H9 (cell line): ENCODE data around the gene CYP1B1. TPM values are rescaled to one million over a fixed set of nuclear protein-coding genes. Genes with fewer than 3 reads are reported as not detected.
"Not testable (repeated sequence)": the region's sequence is repeated elsewhere in the genome, so short reads cannot be mapped to it uniquely, and the experiment has no call there.

Experiments used
- DNase-seq: peaks from one replicate; pipeline ENCODE4 v3.0.0-alpha.2; 2017
- H2AFZ ChIP-seq: one replicate; pipeline ENCODE4 v1.6.1; 2013; ENCODE audit warnings: mild to moderate bottlenecking, low read length, control low read depth, moderate library complexity
- H2AK5ac ChIP-seq: 2 replicates; pipeline ENCODE4 v1.6.1; 2013; ENCODE audit warnings: low read length, control low read depth, mixed read lengths; ENCODE audit not compliant: insufficient read length
- H2BK120ac ChIP-seq: one replicate; pipeline ENCODE4 v1.6.1; 2013; ENCODE audit warnings: low read depth, mild to moderate bottlenecking, low read length, control low read depth, inconsistent platforms; ENCODE audit not compliant: poor library complexity, severe bottlenecking
- H2BK12ac ChIP-seq: 2 replicates; pipeline ENCODE4 v1.6.1; 2013; ENCODE audit warnings: low read length, control low read depth, mixed read lengths, low read depth; ENCODE audit not compliant: insufficient read length
- H2BK15ac ChIP-seq: 2 replicates; pipeline ENCODE4 v1.6.1; 2013; ENCODE audit warnings: low read depth, low read length, control low read depth
- H2BK20ac ChIP-seq: one replicate; pipeline ENCODE4 v1.6.1; 2013; ENCODE audit warnings: low read depth, mild to moderate bottlenecking, low read length, control low read depth, inconsistent platforms; ENCODE audit not compliant: poor library complexity, severe bottlenecking
- H2BK5ac ChIP-seq: 2 replicates; pipeline ENCODE4 v1.6.1; 2013; ENCODE audit warnings: low read length, control low read depth, mixed read lengths; ENCODE audit not compliant: insufficient read length
- H3K14ac ChIP-seq: 2 replicates; pipeline ENCODE4 v1.6.1; 2013; ENCODE audit warnings: low read length, control low read depth; ENCODE audit not compliant: insufficient read depth
- H3K18ac ChIP-seq: 2 replicates; pipeline ENCODE4 v1.6.1; 2013; ENCODE audit warnings: low read depth, mild to moderate bottlenecking, mixed read lengths, low read length, control low read depth; ENCODE audit not compliant: insufficient read length
- H3K23ac ChIP-seq: 2 replicates; pipeline ENCODE4 v1.6.1; 2013; ENCODE audit warnings: low read length, control low read depth, mixed read lengths, low read depth; ENCODE audit not compliant: insufficient read length
- H3K23me2 ChIP-seq: 2 replicates; pipeline ENCODE4 v1.6.1; 2013; ENCODE audit warnings: low read depth, mild to moderate bottlenecking, mixed read lengths, low read length, control low read depth; ENCODE audit not compliant: insufficient read length, poor library complexity, severe bottlenecking
- H3K27ac ChIP-seq: 2 replicates; pipeline ENCODE4 v1.5.1; 2013; ENCODE audit warnings: low read length, control low read depth, mixed read lengths, low read depth; ENCODE audit not compliant: insufficient read length
- H3K27me3 ChIP-seq: 2 replicates; pipeline ENCODE4 v1.6.1; 2013; ENCODE audit warnings: low read length, control low read depth, inconsistent platforms; ENCODE audit not compliant: insufficient read depth
- H3K4ac ChIP-seq: 2 replicates; pipeline ENCODE4 v1.6.1; 2013; ENCODE audit warnings: low read depth, mild to moderate bottlenecking, control low read depth, inconsistent platforms, low read length, moderate library complexity
- H3K4me1 ChIP-seq: 2 replicates; pipeline ENCODE4 v1.6.1; 2013; ENCODE audit warnings: low read length, control low read depth, inconsistent platforms; ENCODE audit not compliant: insufficient read depth
- H3K4me2 ChIP-seq: 2 replicates; pipeline ENCODE4 v1.6.1; 2013; ENCODE audit warnings: low read length, control low read depth, mixed read lengths; ENCODE audit not compliant: insufficient read length, insufficient read depth
- H3K56ac ChIP-seq: 2 replicates; pipeline ENCODE4 v1.6.1; 2013; ENCODE audit warnings: low read depth, mild to moderate bottlenecking, mixed read lengths, low read length, control low read depth; ENCODE audit not compliant: insufficient read length
- H3K79me1 ChIP-seq: 2 replicates; pipeline ENCODE4 v1.6.1; 2013; ENCODE audit warnings: low read depth, mild to moderate bottlenecking, moderate library complexity, low read length, control low read depth, inconsistent platforms; ENCODE audit not compliant: insufficient read depth, poor library complexity, severe bottlenecking
- H3K79me2 ChIP-seq: 2 replicates; pipeline ENCODE4 v1.6.1; 2013; ENCODE audit warnings: low read length, control low read depth, inconsistent platforms; ENCODE audit not compliant: insufficient read depth
- H3K9ac ChIP-seq: 2 replicates; pipeline ENCODE4 v1.6.1; 2013; ENCODE audit warnings: low read length, control low read depth, mixed read lengths; ENCODE audit not compliant: insufficient read length; ENCODE audit errors: extremely low read depth
- H3K9me3 ChIP-seq: one replicate; pipeline ENCODE4 v1.6.1; 2013; ENCODE audit warnings: low read depth, low read length, inconsistent platforms; ENCODE audit not compliant: control insufficient read depth
- H3T11ph ChIP-seq: one replicate; pipeline ENCODE4 v1.6.1; 2013; ENCODE audit warnings: mild to moderate bottlenecking, low read length, control low read depth, inconsistent platforms
- H4K20me1 ChIP-seq: one replicate; pipeline ENCODE4 v1.6.1; 2013; ENCODE audit not compliant: control insufficient read depth, insufficient read length, insufficient read depth
- H4K5ac ChIP-seq: 2 replicates; pipeline ENCODE4 v1.6.1; 2013; ENCODE audit warnings: low read depth, mild to moderate bottlenecking, mixed read lengths, low read length, control low read depth; ENCODE audit not compliant: insufficient read length
- H4K8ac ChIP-seq: replicated peaks from 2 replicates; pipeline ENCODE4 v1.6.1; 2013; ENCODE audit warnings: low read length, control low read depth, mixed read lengths, low read depth; ENCODE audit not compliant: insufficient read length
- H4K91ac ChIP-seq: 2 replicates; pipeline ENCODE4 v1.6.1; 2013; ENCODE audit warnings: low read depth, mild to moderate bottlenecking, moderate library complexity, mixed read lengths, low read length, control low read depth; ENCODE audit not compliant: insufficient read length
- H3K27ac Mint-ChIP-seq, 3 experiments: 2 replicates in 2 of 3; 3 replicates in 1 of 3; pipeline ENCODE4 v1.8.0; 2020 to 2021; ENCODE audit warnings: mixed read lengths in 3 of 3, mild to moderate bottlenecking in 1 of 3, moderate library complexity in 1 of 3
- H3K27me3 Mint-ChIP-seq: 2 replicates; pipeline ENCODE4 v1.8.0; 2021; ENCODE audit warnings: low read depth, mild to moderate bottlenecking, moderate library complexity, mixed read lengths
- H3K36me3 Mint-ChIP-seq, 3 experiments: 2 replicates in 2 of 3; 3 replicates in 1 of 3; pipeline ENCODE4 v1.8.0; 2020 to 2021; ENCODE audit warnings: low read depth in 3 of 3, mixed read lengths in 3 of 3; ENCODE audit not compliant: insufficient read depth in 1 of 3
- H3K4me1 Mint-ChIP-seq, 2 experiments: 2 replicates each; pipeline ENCODE4 v1.8.0; 2020; ENCODE audit warnings: mixed read lengths in 2 of 2
- H3K4me3 Mint-ChIP-seq, 2 experiments: 2 replicates in 1 of 2; 3 replicates in 1 of 2; pipeline ENCODE4 v1.8.0; 2020 to 2021; ENCODE audit warnings: mild to moderate bottlenecking in 2 of 2, mixed read lengths in 2 of 2, moderate library complexity in 1 of 2
- H3K9me3 Mint-ChIP-seq, 2 experiments: 2 replicates in 1 of 2; 3 replicates in 1 of 2; pipeline ENCODE4 v1.8.0; 2020; ENCODE audit warnings: mild to moderate bottlenecking in 2 of 2, mixed read lengths in 2 of 2, moderate library complexity in 1 of 2
- CTCF ChIP-seq: fragments of 200-600 bp; sonication (generic); conservative IDR thresholded peaks from 3 replicates; pipeline ENCODE4 v1.8.0; 2021; ENCODE audit warnings: antibody characterized with exemption, mild to moderate bottlenecking
- WGBS: extraction: QIAGEN DNeasy Blood & Tissue Kit; methylation state at CpG from one replicate; pipeline ENCODE4 v1.1.7; 2013; ENCODE audit warnings: missing lambda C conversion rate, low lambda C conversion rate, mixed read lengths; ENCODE audit not compliant: insufficient read length; ENCODE audit errors: extremely low coverage; 5-methylcytosine and 5-hydroxymethylcytosine counted together
- total RNA-seq: library from RNA; stranded (reverse); gene quantifications from 2 replicates; pipeline ENCODE4 v1.2.1, GENCODE V29; 2021

Gene CYP1B1
- total RNA-seq, 1 experiment from 2014 or later, result 2.7 TPM

DNA sequence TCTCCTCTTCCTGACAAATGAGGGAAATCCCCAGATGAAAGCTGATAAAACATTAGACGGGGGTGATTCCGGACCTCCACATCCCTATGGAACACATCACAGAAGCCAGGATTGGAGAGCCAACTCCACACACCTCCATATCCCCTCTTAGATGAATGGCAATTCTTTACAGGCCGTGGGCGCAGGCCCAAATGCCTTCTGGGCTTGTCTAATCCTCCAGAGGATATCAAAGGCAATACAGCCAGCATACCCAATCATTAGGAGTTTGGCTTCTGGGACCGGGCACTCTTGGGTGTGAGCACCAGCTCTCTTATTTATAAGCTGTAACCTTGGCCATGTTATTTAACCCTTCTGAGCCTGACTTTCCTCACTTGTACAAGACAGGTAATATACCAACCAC, 15.0 kb upstream of the CYP1B1 start:
- Histone ChIP-seq H3K23me2 (no peaks in the 10 kb centered on the region), H3K79me2 (no peaks in the 10 kb centered on the region), H3K27me3 (no peaks in the 10 kb centered on the region; the same call in 1 of the 2 replicates), H3K9me3 (no peaks in the 10 kb centered on the region), H2BK5ac (no peak overlapping the region), H3K18ac (no peak overlapping the region), H4K20me1 (no peaks in the 10 kb centered on the region), H4K8ac (no peak overlapping the region), H3K27ac (no peak overlapping the region), H2BK12ac (no peak overlapping the region), H2BK20ac (no peak overlapping the region), H3K4ac (no peak overlapping the region), H2AFZ (no peak overlapping the region), H3K23ac (no peak overlapping the region), H3T11ph (no peak overlapping the region), H3K4me1 (peaks cover 13% of the 10 kb centered on the region; the same call in 1 of the 2 replicates), H3K4me2 (no peak overlapping the region), H2AK5ac (no peak overlapping the region), H2BK120ac (no peak overlapping the region), H3K9ac (no peak overlapping the region), H3K56ac (no peak overlapping the region), H3K14ac (no peak overlapping the region), H4K91ac (no peak overlapping the region), H4K5ac (no peak overlapping the region), H3K79me1 (no peaks in the 10 kb centered on the region), H2BK15ac (no peak overlapping the region)
- no peak for DNase-seq
- no peak for TF ChIP-seq CTCF
- Mint-ChIP-seq H3K27ac (no peak overlapping the region; a peak in 1 of 7 replicates), H3K4me3 (no peak overlapping the region), H3K4me1 (peaks cover 51 to 55% of the 10 kb centered on the region in 2 experiments), H3K36me3 (no peaks in the 10 kb centered on the region), H3K9me3 (no peaks in the 10 kb centered on the region; a peak in 1 of 5 replicates), H3K27me3 (peaks cover 63% of the 10 kb centered on the region)
- no CpG with 5 or more reads among the region's 5 CpGs for WGBS

DNA sequence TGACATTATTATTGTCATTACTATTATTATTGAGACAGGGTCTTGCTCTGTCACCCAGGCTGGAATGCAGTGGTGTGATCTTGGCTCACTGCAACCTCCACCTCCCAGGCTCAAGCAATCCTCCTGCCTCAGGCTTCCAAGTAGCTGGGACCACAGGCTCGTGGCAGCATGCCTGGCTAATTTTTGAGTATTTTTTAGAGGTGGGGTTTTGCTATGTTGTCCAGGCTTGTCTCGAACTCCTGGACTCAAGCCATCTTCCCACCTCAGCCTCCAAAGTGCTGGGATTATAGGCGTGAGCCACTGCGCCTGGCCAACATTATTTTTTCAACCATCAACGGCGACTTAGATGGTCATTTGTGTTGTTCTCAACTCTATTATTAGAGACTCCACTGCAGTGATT, 14.3 kb upstream of the CYP1B1 start:
- not testable (repeated sequence) for H3K56ac ChIP-seq, H3K18ac ChIP-seq, H2AK5ac ChIP-seq, H3K4me2 ChIP-seq, H3K79me2 ChIP-seq, H2BK20ac ChIP-seq, DNase-seq, H3K27me3 ChIP-seq, H3K9me3 Mint-ChIP-seq, H4K5ac ChIP-seq, H3K14ac ChIP-seq, H2AFZ ChIP-seq, H4K20me1 ChIP-seq, H3K79me1 ChIP-seq, H3K4me3 Mint-ChIP-seq, H3K27ac Mint-ChIP-seq, H3T11ph ChIP-seq, H3K23ac ChIP-seq, H3K23me2 ChIP-seq, H3K36me3 Mint-ChIP-seq, H3K4ac ChIP-seq, H2BK5ac ChIP-seq, H3K9me3 ChIP-seq, H2BK12ac ChIP-seq, H2BK120ac ChIP-seq, H4K8ac ChIP-seq, H3K9ac ChIP-seq, H4K91ac ChIP-seq, H3K4me1 ChIP-seq, H2BK15ac ChIP-seq, H3K27ac ChIP-seq
- H3K27me3 Mint-ChIP-seq, result peaks cover 63% of the 10 kb centered on the region
- WGBS, result no CpG with 5 or more reads among the region's 6 CpGs
- peaks cover 53 to 55% of the 10 kb centered on the region in 2 experiments for H3K4me1 Mint-ChIP-seq
